PC-9 (cell line): ENCODE results near the gene ARFGEF3.

Source experiments
- EZH2 ChIP-seq: fragments of 200-600 bp; sonication (generic); IDR thresholded peaks from 2 replicates; pipeline ENCODE4 v1.8.0; 2017; ENCODE audit warnings: antibody characterized with exemption, low read depth
- TF ChIP-seq, protein P1 (sequence below): fragments of 200-600 bp; sonication (generic); conservative IDR thresholded peaks from 2 replicates; pipeline ENCODE4 v1.6.1; 2017; ENCODE audit warnings: mixed run types, antibody characterized with exemption, mild to moderate bottlenecking, moderate library complexity

DNA sequence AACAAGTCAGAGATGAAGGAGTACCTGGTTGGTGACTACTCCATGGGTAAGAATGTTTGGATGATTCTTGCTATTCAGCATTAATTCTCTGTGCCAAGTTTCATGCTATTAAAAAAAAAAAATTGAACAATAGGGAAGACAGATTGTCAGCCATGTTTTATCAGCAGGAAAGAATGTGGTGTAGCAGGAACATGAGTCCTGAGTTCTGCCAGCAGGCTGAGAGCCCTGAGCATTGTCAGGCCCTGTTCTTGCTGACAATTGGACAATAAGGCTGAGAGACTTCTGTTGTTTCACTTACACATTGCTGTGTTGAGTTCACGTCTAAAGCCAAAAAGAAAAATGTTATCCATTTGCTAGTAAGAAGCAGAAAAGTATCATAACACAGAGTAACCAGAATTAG, 145.6 kb downstream of the ARFGEF3 start:
- TF ChIP-seq, protein P1, sequence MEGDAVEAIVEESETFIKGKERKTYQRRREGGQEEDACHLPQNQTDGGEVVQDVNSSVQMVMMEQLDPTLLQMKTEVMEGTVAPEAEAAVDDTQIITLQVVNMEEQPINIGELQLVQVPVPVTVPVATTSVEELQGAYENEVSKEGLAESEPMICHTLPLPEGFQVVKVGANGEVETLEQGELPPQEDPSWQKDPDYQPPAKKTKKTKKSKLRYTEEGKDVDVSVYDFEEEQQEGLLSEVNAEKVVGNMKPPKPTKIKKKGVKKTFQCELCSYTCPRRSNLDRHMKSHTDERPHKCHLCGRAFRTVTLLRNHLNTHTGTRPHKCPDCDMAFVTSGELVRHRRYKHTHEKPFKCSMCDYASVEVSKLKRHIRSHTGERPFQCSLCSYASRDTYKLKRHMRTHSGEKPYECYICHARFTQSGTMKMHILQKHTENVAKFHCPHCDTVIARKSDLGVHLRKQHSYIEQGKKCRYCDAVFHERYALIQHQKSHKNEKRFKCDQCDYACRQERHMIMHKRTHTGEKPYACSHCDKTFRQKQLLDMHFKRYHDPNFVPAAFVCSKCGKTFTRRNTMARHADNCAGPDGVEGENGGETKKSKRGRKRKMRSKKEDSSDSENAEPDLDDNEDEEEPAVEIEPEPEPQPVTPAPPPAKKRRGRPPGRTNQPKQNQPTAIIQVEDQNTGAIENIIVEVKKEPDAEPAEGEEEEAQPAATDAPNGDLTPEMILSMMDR = no peak
- TF ChIP-seq EZH2 = no peak
